GM12865 (cell line): ENCODE measurements around the gene SLC6A20.

ENCODE experiments used
- DNase-seq: peaks from one replicate; pipeline ENCODE4 v3.0.0; 2010; ENCODE audit warnings: low read depth
- H3K4me3 ChIP-seq: 2 replicates; pipeline ENCODE4 v1.5.1; 2011; ENCODE audit warnings: mild to moderate bottlenecking, low read depth, low read length, control low read depth
- TF ChIP-seq, protein P1 (sequence below): IDR thresholded peaks from 2 replicates; pipeline ENCODE4 v1.5.1; 2011; ENCODE audit warnings: low read length, control low read depth, low read depth, inconsistent platforms; ENCODE audit not compliant: insufficient read depth; ENCODE audit errors: missing control alignments

Gene SLC6A20, protein sequence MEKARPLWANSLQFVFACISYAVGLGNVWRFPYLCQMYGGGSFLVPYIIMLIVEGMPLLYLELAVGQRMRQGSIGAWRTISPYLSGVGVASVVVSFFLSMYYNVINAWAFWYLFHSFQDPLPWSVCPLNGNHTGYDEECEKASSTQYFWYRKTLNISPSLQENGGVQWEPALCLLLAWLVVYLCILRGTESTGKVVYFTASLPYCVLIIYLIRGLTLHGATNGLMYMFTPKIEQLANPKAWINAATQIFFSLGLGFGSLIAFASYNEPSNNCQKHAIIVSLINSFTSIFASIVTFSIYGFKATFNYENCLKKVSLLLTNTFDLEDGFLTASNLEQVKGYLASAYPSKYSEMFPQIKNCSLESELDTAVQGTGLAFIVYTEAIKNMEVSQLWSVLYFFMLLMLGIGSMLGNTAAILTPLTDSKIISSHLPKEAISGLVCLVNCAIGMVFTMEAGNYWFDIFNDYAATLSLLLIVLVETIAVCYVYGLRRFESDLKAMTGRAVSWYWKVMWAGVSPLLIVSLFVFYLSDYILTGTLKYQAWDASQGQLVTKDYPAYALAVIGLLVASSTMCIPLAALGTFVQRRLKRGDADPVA

DNA sequence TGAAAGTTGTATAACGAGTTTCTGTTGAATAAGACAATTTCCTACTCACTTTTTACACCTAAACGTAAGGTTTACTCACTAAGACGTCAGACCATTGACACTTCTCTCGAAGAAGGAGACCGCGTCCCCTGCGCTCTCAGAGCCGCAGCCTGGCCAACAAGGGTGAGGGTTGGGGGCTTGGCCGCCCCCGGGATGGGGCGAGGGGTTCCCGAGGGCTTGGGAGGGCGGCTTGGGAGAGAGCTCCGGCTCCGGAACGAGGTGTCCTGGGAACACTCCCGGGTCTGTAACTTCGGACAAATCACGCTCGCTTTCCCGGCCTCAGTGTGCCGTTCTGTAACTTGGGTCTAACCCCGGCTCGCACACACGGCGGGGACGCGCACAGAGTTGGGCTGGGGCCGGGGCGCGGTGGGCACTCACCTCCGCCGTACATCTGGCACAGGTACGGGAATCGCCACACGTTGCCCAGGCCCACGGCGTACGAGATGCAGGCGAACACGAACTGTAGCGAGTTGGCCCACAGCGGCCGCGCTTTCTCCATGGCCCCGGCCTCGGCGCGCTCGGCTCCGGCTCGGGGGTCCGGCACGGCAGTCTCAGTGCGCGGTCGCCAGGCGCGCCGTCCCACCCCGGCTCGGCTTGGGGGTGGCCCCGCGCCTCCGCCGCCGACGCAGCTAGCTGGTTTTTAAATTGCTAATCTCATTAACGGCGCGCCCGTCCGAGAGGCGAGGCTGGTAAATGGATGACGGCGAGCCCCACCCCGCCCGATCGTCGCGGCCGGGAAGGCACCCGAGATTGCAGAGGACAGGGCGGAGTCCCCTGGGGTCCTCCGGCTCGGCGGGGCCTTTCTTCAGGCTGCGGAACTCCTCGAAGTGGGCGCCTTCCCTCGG lies at the start of gene SLC6A20:
SLC6A20 (minus strand) TSS at position 655 of the 884 bp plus-strand sequence; CDS start at position 538, 117 bp downstream.
- DNase-seq, result no peak
- TF ChIP-seq, protein P1, sequence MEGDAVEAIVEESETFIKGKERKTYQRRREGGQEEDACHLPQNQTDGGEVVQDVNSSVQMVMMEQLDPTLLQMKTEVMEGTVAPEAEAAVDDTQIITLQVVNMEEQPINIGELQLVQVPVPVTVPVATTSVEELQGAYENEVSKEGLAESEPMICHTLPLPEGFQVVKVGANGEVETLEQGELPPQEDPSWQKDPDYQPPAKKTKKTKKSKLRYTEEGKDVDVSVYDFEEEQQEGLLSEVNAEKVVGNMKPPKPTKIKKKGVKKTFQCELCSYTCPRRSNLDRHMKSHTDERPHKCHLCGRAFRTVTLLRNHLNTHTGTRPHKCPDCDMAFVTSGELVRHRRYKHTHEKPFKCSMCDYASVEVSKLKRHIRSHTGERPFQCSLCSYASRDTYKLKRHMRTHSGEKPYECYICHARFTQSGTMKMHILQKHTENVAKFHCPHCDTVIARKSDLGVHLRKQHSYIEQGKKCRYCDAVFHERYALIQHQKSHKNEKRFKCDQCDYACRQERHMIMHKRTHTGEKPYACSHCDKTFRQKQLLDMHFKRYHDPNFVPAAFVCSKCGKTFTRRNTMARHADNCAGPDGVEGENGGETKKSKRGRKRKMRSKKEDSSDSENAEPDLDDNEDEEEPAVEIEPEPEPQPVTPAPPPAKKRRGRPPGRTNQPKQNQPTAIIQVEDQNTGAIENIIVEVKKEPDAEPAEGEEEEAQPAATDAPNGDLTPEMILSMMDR, result no peak
- H3K4me3 ChIP-seq, result no peak within 1 kb of the TSS

DNA sequence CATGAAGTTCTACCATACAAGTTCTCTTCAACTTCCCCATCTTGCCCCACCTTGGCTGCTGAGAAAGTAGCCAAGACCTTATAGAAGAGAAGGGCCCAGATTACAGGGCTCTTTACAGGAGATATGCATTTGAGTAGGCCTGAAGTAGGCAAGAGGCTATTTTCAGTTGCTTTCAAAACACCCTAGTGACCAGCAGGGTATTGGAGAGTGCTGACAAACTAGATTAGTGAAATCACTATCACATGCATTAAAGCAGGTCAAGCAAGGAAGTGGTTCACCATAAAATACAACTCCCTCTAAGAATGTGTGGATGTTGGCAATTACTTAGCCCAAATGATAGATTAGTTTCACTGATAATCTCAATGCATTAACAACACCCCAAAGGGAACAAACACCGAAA lies 48.3 kb upstream of the SLC6A20 start:
- no peak overlapping the region for H3K4me3 ChIP-seq
- TF ChIP-seq, protein P1, result no peak
- DNase-seq, result no peak

DNA sequence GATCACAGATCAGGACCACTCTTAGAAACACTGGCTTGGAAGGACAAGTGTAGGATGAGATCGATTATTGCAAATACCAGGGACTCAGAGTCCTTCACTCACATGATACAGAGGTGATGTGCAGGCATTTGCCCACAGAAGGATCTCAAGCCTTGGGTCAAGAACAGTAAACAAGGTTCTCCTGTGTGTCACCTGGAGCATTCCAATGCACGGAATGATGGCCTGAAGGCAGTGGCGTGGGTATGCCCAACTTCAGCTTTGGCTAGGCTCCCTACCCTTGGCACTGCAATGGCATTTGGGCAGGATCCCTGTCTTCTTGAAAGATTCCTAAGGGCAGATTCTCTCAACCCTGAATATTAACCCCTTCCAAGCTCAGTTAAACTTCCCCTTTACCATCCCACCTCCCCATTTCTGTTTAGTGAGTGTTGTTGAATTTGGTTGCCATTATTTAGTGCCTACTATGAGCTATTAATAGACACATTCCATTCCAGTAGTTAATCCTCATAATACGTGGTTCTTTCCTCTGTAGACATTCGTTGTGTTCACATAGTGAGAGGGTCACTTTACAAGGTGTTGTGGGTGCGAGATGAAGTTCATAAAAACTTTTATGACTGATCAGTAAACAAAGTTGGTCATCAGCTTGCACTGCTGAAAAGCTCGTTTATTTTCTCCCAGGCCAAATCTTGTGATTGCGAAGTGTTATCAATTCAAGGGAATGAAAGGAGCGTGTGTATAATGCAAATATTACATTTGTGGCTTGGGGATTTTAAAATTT lies 46.7 kb upstream of the SLC6A20 start:
- H3K4me3 ChIP-seq, result no peak overlapping the region
- DNase-seq, result no peak
- TF ChIP-seq, protein P1, result no peak

DNA sequence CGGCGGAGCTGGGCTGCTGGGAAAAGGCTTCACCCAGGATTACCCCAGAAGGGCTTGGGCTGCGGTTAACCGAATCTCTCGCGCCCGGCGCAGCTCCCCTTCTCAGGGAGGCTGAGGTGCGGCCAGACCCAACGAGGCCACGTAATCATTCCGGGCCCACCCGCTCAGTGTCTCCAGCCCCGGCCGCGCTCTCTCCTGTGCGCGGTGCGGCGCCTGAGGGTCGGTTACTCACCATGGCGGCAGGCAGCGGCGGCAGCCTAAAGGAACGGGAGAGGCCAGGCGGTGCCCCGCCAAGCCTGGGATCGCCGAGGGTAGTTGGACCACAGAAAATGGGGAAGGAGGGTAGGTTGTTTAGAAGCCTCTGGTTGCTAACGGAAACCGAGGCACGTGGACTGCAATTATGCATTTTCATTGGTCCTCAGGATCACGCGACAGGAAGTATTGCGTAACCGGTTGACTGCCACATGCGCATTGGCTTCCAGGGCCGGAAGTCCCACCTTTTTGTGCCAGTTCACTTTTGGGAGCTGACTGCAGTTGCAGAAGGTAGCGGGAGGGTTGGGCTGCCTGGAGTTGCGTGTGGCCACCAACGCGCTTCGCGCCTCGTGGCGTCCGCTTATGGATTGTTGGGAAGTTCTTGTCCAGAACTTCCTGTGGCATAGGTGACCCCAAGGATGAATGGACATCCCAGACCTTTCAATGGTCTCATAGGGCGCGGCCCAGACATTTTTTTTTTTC lies 45.6 kb upstream of the SLC6A20 start, which contains the start of gene LZTFL1:
LZTFL1 (minus strand) TSS at position 363 of the 735 bp plus-strand sequence; CDS start at position 235, 128 bp downstream.
- TF ChIP-seq, protein P1, result no peak
- H3K4me3 ChIP-seq, result peak within 1 kb of the TSS; percentile 76
- DNase-seq, result peak; percentile 96

DNA sequence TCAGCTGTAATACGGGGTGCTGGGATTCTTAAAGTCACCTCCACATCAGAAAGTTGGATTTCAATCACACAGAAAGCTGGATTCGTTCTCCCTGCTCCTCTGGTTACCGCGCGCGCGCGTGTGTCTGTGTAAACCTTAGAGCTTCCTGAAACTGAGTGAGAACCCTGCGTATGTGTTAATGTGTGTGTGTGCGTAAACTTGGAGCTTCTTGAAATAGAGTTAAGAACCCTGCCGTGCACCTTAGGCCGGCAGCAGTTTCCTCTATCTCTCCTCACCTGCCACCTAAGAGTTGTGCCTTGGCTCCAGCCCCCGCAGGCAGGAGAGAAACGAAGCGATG lies 45.1 kb upstream of the SLC6A20 start:
- H3K4me3 ChIP-seq, result peak overlapping the region; percentile 76
- TF ChIP-seq, protein P1, result no peak
- DNase-seq, result peak; percentile 15

DNA sequence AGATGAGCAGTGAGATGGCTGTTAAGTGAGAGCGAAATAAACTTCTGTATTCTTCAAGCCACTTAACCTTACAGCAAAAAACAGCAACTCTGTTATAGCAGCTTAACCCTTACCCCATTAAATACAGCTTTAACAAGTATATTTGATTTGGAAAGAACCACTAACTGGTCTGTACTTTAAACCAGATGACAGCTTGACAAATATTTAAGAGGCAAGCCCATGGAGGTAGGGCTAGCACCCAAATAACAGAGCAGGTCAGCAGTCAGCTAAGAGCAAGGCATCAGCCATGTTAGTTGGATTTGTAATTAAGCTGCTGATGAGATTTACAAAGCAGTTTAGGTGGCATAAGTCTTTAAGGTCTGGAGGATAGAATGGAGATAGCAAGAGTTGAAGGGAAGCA lies 42.1 kb upstream of the SLC6A20 start:
- TF ChIP-seq, protein P1, result no peak
- DNase-seq, result no peak

More for the DNA sequence above, 42.1 kb upstream of the SLC6A20 start:
- H3K4me3 ChIP-seq, result no peak overlapping the region
